ENCODE results near the gene PSMC4.

PSMC4 gene

GRCh38 chr19:39970675-39971379, at the start of gene PSMC4:
Gene PSMC4, plus strand, starts transcription at chr19:39971165. Its CDS starts 38 bp downstream, at chr19:39971203.
- DNase-seq (ENCODE audit: low spot score) = peak; percentile 97

- DNase-seq (ENCODE audit: low spot score) = no peak
Observed at GRCh38 chr19:39923862-39924261, 47.1 kb upstream of the PSMC4 start.

GRCh38 chr19:39924389-39924788, 46.6 kb upstream of the PSMC4 start:
- no peak for DNase-seq (ENCODE audit: low spot score)

- DNase-seq (ENCODE audit: low spot score) = no peak
Observed at GRCh38 chr19:39924952-39925351, 46.0 kb upstream of the PSMC4 start.

GRCh38 chr19:39926170-39926760, 44.7 kb upstream of the PSMC4 start:
- DNase-seq (ENCODE audit: low spot score) = no peak

GRCh38 chr19:39927076-39927475, 43.9 kb upstream of the PSMC4 start:
- no peak for DNase-seq (ENCODE audit: low spot score)

- DNase-seq (ENCODE audit: low spot score) = no peak
Observed at GRCh38 chr19:39927524-39928356, 43.2 kb upstream of the PSMC4 start.

- DNase-seq (ENCODE audit: low spot score) = no peak
Observed at GRCh38 chr19:39928357-39928725, 42.6 kb upstream of the PSMC4 start.

- DNase-seq (ENCODE audit: low spot score) = no peak
Observed at GRCh38 chr19:39929750-39930149, 41.2 kb upstream of the PSMC4 start.

GRCh38 chr19:39934584-39935363, 36.2 kb upstream of the PSMC4 start, which contains the start of gene FCGBP:
Gene FCGBP, minus strand, starts transcription at chr19:39934634.
- no peak for DNase-seq (ENCODE audit: low spot score)

- no peak for DNase-seq (ENCODE audit: low spot score)
Observed at GRCh38 chr19:39935364-39935661, 35.7 kb upstream of the PSMC4 start.

GRCh38 chr19:39936020-39936419, 34.9 kb upstream of the PSMC4 start:
- no peak for DNase-seq (ENCODE audit: low spot score)

GRCh38 chr19:39936622-39937021, 34.3 kb upstream of the PSMC4 start:
- no peak for DNase-seq (ENCODE audit: low spot score)

GRCh38 chr19:39937094-39937720, 33.8 kb upstream of the PSMC4 start:
- DNase-seq (ENCODE audit: low spot score) = no peak

GRCh38 chr19:39937787-39938186, 33.2 kb upstream of the PSMC4 start:
- DNase-seq (ENCODE audit: low spot score) = no peak

- DNase-seq (ENCODE audit: low spot score) = no peak
Observed at GRCh38 chr19:39939556-39939955, 31.4 kb upstream of the PSMC4 start.

- DNase-seq (ENCODE audit: low spot score) = no peak
Observed at GRCh38 chr19:39940221-39940833, 30.6 kb upstream of the PSMC4 start.

- DNase-seq (ENCODE audit: low spot score) = no peak
Observed at GRCh38 chr19:39941151-39941550, 29.8 kb upstream of the PSMC4 start.

- no peak for DNase-seq (ENCODE audit: low spot score)
Observed at GRCh38 chr19:39941615-39942365, 29.2 kb upstream of the PSMC4 start.

GRCh38 chr19:39942366-39942730, 28.6 kb upstream of the PSMC4 start:
- no peak for DNase-seq (ENCODE audit: low spot score)

- DNase-seq (ENCODE audit: low spot score) = no peak
Observed at GRCh38 chr19:39943586-39943985, 27.4 kb upstream of the PSMC4 start.
